OCI-LY3 (cell line): ENCODE data around the gene C3orf33.

ENCODE experiments used
- H2AFZ ChIP-seq: fragments of 200-600, 300-600 bp; shearing (Covaris generic); 2 replicates; pipeline ENCODE4 v1.6.0; 2014; ENCODE audit warnings: antibody characterized with exemption, low read depth, low read length
- H3K27ac ChIP-seq: fragments of 200-600, 300-600 bp; sonication (generic); 2 replicates; pipeline ENCODE4 v1.5.1; 2014; ENCODE audit warnings: mild to moderate bottlenecking, low read length, moderate library complexity, mixed read lengths
- H3K27me3 ChIP-seq: fragments of 200-600, 300-600 bp; sonication (generic); 2 replicates; pipeline ENCODE4 v1.6.1; 2014; ENCODE audit warnings: low read depth, low read length, mixed read lengths
- H3K36me3 ChIP-seq: fragments of 200-600, 300-600 bp; sonication (generic); replicated peaks from 2 replicates; pipeline ENCODE3; 2014; ENCODE audit warnings: low read depth, low read length, mixed read lengths
- H3K4me1 ChIP-seq: fragments of 300-600, 200-600 bp; sonication (generic); 2 replicates; pipeline ENCODE4 v1.6.1; 2014; ENCODE audit warnings: low read length, mixed read lengths
- H3K4me2 ChIP-seq: fragments of 200-600, 300-600 bp; sonication (generic); 2 replicates; pipeline ENCODE4 v1.6.1; 2014; ENCODE audit warnings: low read length, mixed read lengths
- H3K4me3 ChIP-seq: fragments of 300-600, 200-600 bp; sonication (generic); 2 replicates; pipeline ENCODE4 v1.5.1; 2014; ENCODE audit warnings: antibody characterized with exemption, mild to moderate bottlenecking, low read length, moderate library complexity
- H3K79me2 ChIP-seq: fragments of 300-600, 200-600 bp; shearing (Covaris generic); 2 replicates; pipeline ENCODE4 v1.6.1; 2014; ENCODE audit warnings: mild to moderate bottlenecking, low read length, mixed read lengths
- H3K9ac ChIP-seq: fragments of 300-600, 200-600 bp; shearing (Covaris generic); 2 replicates; pipeline ENCODE4 v1.6.0; 2014; ENCODE audit warnings: mild to moderate bottlenecking, low read length, moderate library complexity
- H3K9me3 ChIP-seq: fragments of 200-600, 300-600 bp; shearing (Covaris generic); 2 replicates; pipeline ENCODE4 v1.6.1; 2014; ENCODE audit warnings: low read length, mixed read lengths; ENCODE audit not compliant: insufficient read depth
- H4K20me1 ChIP-seq: fragments of 200-600, 300-600 bp; sonication (generic); 2 replicates; pipeline ENCODE4 v1.6.1; 2016; ENCODE audit warnings: low read length, mixed read lengths; ENCODE audit not compliant: insufficient read depth
- EZH2phosphoT487 ChIP-seq: fragments of 200-600 bp; shearing (Covaris generic); IDR thresholded peaks from 2 replicates; pipeline ENCODE4 v1.6.1; 2018; ENCODE audit warnings: antibody characterized with exemption, mixed run types, low read depth
- TF ChIP-seq, protein P1 (sequence below): fragments of 200-600, 300-600 bp; sonication (generic); IDR thresholded peaks from 2 replicates; pipeline ENCODE4 v1.5.1; 2014; ENCODE audit warnings: antibody characterized with exemption, low read length, low read depth

Gene C3orf33

GRCh38 chr3:155739154-155739553 is 66.9 kb downstream of the C3orf33 start:
- Histone ChIP-seq H3K36me3 (no peaks in the 10 kb centered on the region), H3K9me3 (no peaks in the 10 kb centered on the region), H3K9ac (no peak overlapping the region), H3K27me3 (peaks cover 62% of the 10 kb centered on the region), H3K79me2 (no peaks in the 10 kb centered on the region), H3K4me2 (peak overlapping the region; percentile 51), H3K27ac (no peak overlapping the region), H3K4me1 (peaks cover 27% of the 10 kb centered on the region), H4K20me1 (no peaks in the 10 kb centered on the region), H2AFZ (no peak overlapping the region), H3K4me3 (0 out of 2 replicates have a peak overlapping the region, but pooled peaks have one; percentile 7)
- no peak for TF ChIP-seq EZH2phosphoT487
- TF ChIP-seq, protein P1, sequence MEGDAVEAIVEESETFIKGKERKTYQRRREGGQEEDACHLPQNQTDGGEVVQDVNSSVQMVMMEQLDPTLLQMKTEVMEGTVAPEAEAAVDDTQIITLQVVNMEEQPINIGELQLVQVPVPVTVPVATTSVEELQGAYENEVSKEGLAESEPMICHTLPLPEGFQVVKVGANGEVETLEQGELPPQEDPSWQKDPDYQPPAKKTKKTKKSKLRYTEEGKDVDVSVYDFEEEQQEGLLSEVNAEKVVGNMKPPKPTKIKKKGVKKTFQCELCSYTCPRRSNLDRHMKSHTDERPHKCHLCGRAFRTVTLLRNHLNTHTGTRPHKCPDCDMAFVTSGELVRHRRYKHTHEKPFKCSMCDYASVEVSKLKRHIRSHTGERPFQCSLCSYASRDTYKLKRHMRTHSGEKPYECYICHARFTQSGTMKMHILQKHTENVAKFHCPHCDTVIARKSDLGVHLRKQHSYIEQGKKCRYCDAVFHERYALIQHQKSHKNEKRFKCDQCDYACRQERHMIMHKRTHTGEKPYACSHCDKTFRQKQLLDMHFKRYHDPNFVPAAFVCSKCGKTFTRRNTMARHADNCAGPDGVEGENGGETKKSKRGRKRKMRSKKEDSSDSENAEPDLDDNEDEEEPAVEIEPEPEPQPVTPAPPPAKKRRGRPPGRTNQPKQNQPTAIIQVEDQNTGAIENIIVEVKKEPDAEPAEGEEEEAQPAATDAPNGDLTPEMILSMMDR = peak; percentile 48

DNA sequence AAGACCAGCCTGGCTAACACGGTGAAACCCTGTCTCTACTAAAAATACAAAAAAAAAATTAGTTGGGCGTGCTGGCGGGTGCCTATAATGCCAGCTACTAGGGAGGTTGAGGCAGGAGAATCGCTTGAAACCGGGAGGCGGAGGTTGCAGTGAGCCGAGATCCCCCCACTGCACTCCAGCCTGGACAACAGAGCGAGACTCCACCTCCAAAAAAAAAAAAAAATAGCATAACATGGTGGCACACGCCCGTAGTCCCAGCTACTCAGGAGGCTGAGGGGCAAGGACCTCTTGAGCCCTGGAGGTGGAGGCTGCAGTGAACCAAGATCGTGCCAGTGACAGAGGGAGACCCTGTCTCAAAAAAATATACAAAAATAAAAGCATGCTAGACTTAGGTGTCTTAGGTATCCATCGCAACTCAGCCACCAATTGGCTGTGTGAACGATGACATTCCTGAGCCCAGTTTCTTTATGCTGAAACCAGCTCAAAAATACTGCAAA is 67.5 kb downstream of the C3orf33 start:
- Histone ChIP-seq H3K9me3 (no peaks in the 10 kb centered on the region), H3K79me2 (no peaks in the 10 kb centered on the region), H3K4me2 (no peak overlapping the region), H3K27ac (no peak overlapping the region), H3K27me3 (peaks cover 63% of the 10 kb centered on the region), H3K36me3 (no peaks in the 10 kb centered on the region), H3K4me1 (peaks cover 26% of the 10 kb centered on the region), H2AFZ (no peak overlapping the region), H3K4me3 (no peak overlapping the region), H3K9ac (no peak overlapping the region), H4K20me1 (no peaks in the 10 kb centered on the region)
- TF ChIP-seq, protein P1 = no peak
- no peak for TF ChIP-seq EZH2phosphoT487

GRCh38 chr3:155737844-155738460 is 68.1 kb downstream of the C3orf33 start:
- peak overlapping the region; percentile 19; the same call in 1 of the 2 replicates for H3K9ac ChIP-seq
- no peaks in the 10 kb centered on the region for H3K36me3 ChIP-seq
- no peak overlapping the region for H3K27ac ChIP-seq
- TF ChIP-seq, protein P1 = no peak
- TF ChIP-seq EZH2phosphoT487 = no peak
- H3K4me1 ChIP-seq = peaks cover 23% of the 10 kb centered on the region
- H3K4me3 ChIP-seq = peak overlapping the region; percentile 69
- no peak overlapping the region for H2AFZ ChIP-seq
- peaks cover 64% of the 10 kb centered on the region for H3K27me3 ChIP-seq
- H3K4me2 ChIP-seq = peak overlapping the region; percentile 82
- no peaks in the 10 kb centered on the region for H3K79me2 ChIP-seq
- no peaks in the 10 kb centered on the region for H3K9me3 ChIP-seq
- H4K20me1 ChIP-seq = no peaks in the 10 kb centered on the region

- no peak overlapping the region for H3K9ac ChIP-seq
- H3K36me3 ChIP-seq = no peaks in the 10 kb centered on the region
- H3K4me3 ChIP-seq = no peak overlapping the region
- H2AFZ ChIP-seq = no peak overlapping the region
- H3K4me2 ChIP-seq = no peak overlapping the region
- H3K9me3 ChIP-seq = no peaks in the 10 kb centered on the region
- H3K79me2 ChIP-seq = no peaks in the 10 kb centered on the region
- H3K27me3 ChIP-seq = peaks cover 53% of the 10 kb centered on the region
- no peak overlapping the region for H3K27ac ChIP-seq
- TF ChIP-seq EZH2phosphoT487 = no peak
- TF ChIP-seq, protein P1 = no peak
- H4K20me1 ChIP-seq = no peaks in the 10 kb centered on the region
- H3K4me1 ChIP-seq = peaks cover 23% of the 10 kb centered on the region
Measured at GRCh38 chr3:155736381-155736780, 69.7 kb downstream of the C3orf33 start.
